Lower lobe of right lung (tissue), 2 donors: ENCODE measurements around the gene TARS2. TPM values are rescaled to one million over a fixed set of nuclear protein-coding genes. Genes with fewer than 3 reads are reported as not detected.

Experiments used
- ATAC-seq, 2 donors: fragments of 200-7000 bp; cut with Tn5 transposase; one replicate each; pipeline ENCODE4 v1.9.1; 2020 to 2022; ENCODE audit warnings: mild to moderate bottlenecking in 2 of 2, moderate library complexity in 2 of 2
- DNase-seq: peaks from one replicate; pipeline ENCODE4 v3.0.0-alpha.2; 2020
- H3K27ac ChIP-seq: fragments of 200-600 bp; one replicate; pipeline ENCODE4 v1.8.0; 2022
- H3K27me3 ChIP-seq: fragments of 200-600 bp; one replicate; pipeline ENCODE4 v1.8.0; 2022; ENCODE audit warnings: low read depth
- H3K36me3 ChIP-seq: fragments of 200-600 bp; one replicate; pipeline ENCODE4 v1.8.0; 2022; ENCODE audit warnings: mild to moderate bottlenecking
- H3K4me1 ChIP-seq: fragments of 200-600 bp; one replicate; pipeline ENCODE4 v1.8.0; 2022
- H3K4me3 ChIP-seq: fragments of 200-600 bp; one replicate; pipeline ENCODE4 v1.8.0; 2022; ENCODE audit warnings: mild to moderate bottlenecking
- H3K9me3 ChIP-seq: fragments of 200-600 bp; one replicate; pipeline ENCODE4 v1.8.0; 2022
- CTCF ChIP-seq: fragments of 200-600 bp; IDR thresholded peaks from one replicate; pipeline ENCODE4 v1.8.0; 2022; ENCODE audit warnings: antibody characterized with exemption, mild to moderate bottlenecking
- intact Hi-C: fragments of 100-400 bp; cut with DNase I; formaldehyde crosslinking; loops from one replicate; pipeline ENCODE4 v1.11.0; 2022
- total RNA-seq: library from RNA; stranded (reverse); fragmentation: NEBNext Ultra II Directional; extraction: Animal tissue kit (Norgen Biotek cat#: 25700); gene quantifications from one replicate; pipeline ENCODE4 v1.2.1, GENCODE V29; 2021
- donor health status: DM: no; HTN: yes; CAD: no; lungs with severe emphysema.

Gene TARS2
- total RNA-seq, 1 donor from 2014 or later, result 23.7 TPM

GRCh38 chr1:150484861-150485260 lies 2.4 kb upstream of the TARS2 start:
- Histone ChIP-seq H3K27me3 (no peaks in the 10 kb centered on the region), H3K36me3 (peaks cover 12% of the 10 kb centered on the region), H3K4me1 (peaks cover 13% of the 10 kb centered on the region), H3K27ac (no peak overlapping the region), H3K4me3 (no peak overlapping the region), H3K9me3 (no peaks in the 10 kb centered on the region)
- no peak for TF ChIP-seq CTCF
- intact Hi-C loops, result no loop called here
- DNase-seq (no peak), ATAC-seq (no peak)

- Histone ChIP-seq H3K36me3 (peaks cover 40% of the 10 kb centered on the region), H3K27ac (peak overlapping the region; percentile 83), H3K9me3 (no peaks in the 10 kb centered on the region), H3K4me1 (peaks cover 13% of the 10 kb centered on the region), H3K27me3 (no peaks in the 10 kb centered on the region), H3K4me3 (peak overlapping the region; percentile 94)
- no peak for TF ChIP-seq CTCF
- intact Hi-C loops, result no loop called here
- ATAC-seq, result peak in 1 of 2 donors; percentile 2
- DNase-seq, result no peak
These were observed 520 bp downstream of the TARS2 start for GRCh38 chr1:150487763-150488115.

GRCh38 chr1:150493175-150493574 lies 6.0 kb downstream of the TARS2 start:
- Histone ChIP-seq H3K4me3 (no peak overlapping the region), H3K36me3 (peaks cover 85% of the 10 kb centered on the region), H3K9me3 (no peaks in the 10 kb centered on the region), H3K4me1 (peaks cover 6% of the 10 kb centered on the region), H3K27me3 (no peaks in the 10 kb centered on the region), H3K27ac (no peak overlapping the region)
- DNase-seq (no peak), ATAC-seq (no peak)
- no peak for TF ChIP-seq CTCF
- intact Hi-C loops, result no loop called here

- no peaks in the 10 kb centered on the region for H3K4me1 ChIP-seq
- TF ChIP-seq CTCF, result no peak
- DNase-seq, result peak; percentile 38
- intact Hi-C loops, result no loop called here
- no peaks in the 10 kb centered on the region for H3K27me3 ChIP-seq
- no peak for ATAC-seq
- H3K36me3 ChIP-seq, result peaks cover 86% of the 10 kb centered on the region
- H3K9me3 ChIP-seq, result no peaks in the 10 kb centered on the region
- no peak overlapping the region for H3K27ac ChIP-seq
- no peak overlapping the region for H3K4me3 ChIP-seq
These were observed 11.1 kb downstream of the TARS2 start for GRCh38 chr1:150498342-150498741.

- Histone ChIP-seq H3K27me3 (no peaks in the 10 kb centered on the region), H3K36me3 (peaks cover 51% of the 10 kb centered on the region), H3K9me3 (no peaks in the 10 kb centered on the region), H3K27ac (no peak overlapping the region), H3K4me1 (peaks cover 20% of the 10 kb centered on the region), H3K4me3 (no peak overlapping the region)
- TF ChIP-seq CTCF, result no peak
- peak; percentile 15 for DNase-seq
- ATAC-seq, result no peak
- intact Hi-C loops, result no loop called here
These were observed 18.2 kb downstream of the TARS2 start for GRCh38 chr1:150505431-150505830.
